Nephron progenitor cell (in vitro differentiated cells): ENCODE data around the gene CIITA.

Source experiments
- DNase-seq: peaks from one replicate; pipeline ENCODE4 v3.0.0; 2021
- H3K27ac Mint-ChIP-seq: 2 replicates; pipeline ENCODE4 v1.8.0; 2021; ENCODE audit warnings: mild to moderate bottlenecking, moderate library complexity, mixed read lengths
- H3K27me3 Mint-ChIP-seq: 2 replicates; pipeline ENCODE4 v1.8.0; 2021; ENCODE audit warnings: mild to moderate bottlenecking, low read depth, mixed read lengths; ENCODE audit not compliant: poor library complexity
- H3K36me3 Mint-ChIP-seq: 2 replicates; pipeline ENCODE4 v1.8.0; 2021; ENCODE audit warnings: low read depth, mixed read lengths
- H3K4me1 Mint-ChIP-seq: 2 replicates; pipeline ENCODE4 v1.8.0; 2021; ENCODE audit warnings: mixed read lengths
- H3K4me3 Mint-ChIP-seq: 2 replicates; pipeline ENCODE4 v1.8.0; 2021; ENCODE audit warnings: mild to moderate bottlenecking, moderate library complexity, mixed read lengths
- H3K9me3 Mint-ChIP-seq: 2 replicates; pipeline ENCODE4 v1.8.0; 2021; ENCODE audit warnings: mild to moderate bottlenecking, moderate library complexity, mixed read lengths
- TF ChIP-seq, protein P1 (sequence below): fragments of 200-600 bp; sonication (generic); IDR thresholded peaks from 2 replicates; pipeline ENCODE4 v1.5.0; 2021; ENCODE audit warnings: antibody characterized with exemption

CIITA gene

GRCh38 chr16:10879681-10880589 is 2.9 kb downstream of the CIITA start:
- no peak overlapping the region for H3K27ac Mint-ChIP-seq
- peaks cover 80% of the 10 kb centered on the region for H3K27me3 Mint-ChIP-seq
- H3K4me1 Mint-ChIP-seq = peaks cover 18% of the 10 kb centered on the region
- TF ChIP-seq, protein P1, sequence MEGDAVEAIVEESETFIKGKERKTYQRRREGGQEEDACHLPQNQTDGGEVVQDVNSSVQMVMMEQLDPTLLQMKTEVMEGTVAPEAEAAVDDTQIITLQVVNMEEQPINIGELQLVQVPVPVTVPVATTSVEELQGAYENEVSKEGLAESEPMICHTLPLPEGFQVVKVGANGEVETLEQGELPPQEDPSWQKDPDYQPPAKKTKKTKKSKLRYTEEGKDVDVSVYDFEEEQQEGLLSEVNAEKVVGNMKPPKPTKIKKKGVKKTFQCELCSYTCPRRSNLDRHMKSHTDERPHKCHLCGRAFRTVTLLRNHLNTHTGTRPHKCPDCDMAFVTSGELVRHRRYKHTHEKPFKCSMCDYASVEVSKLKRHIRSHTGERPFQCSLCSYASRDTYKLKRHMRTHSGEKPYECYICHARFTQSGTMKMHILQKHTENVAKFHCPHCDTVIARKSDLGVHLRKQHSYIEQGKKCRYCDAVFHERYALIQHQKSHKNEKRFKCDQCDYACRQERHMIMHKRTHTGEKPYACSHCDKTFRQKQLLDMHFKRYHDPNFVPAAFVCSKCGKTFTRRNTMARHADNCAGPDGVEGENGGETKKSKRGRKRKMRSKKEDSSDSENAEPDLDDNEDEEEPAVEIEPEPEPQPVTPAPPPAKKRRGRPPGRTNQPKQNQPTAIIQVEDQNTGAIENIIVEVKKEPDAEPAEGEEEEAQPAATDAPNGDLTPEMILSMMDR = no peak
- no peaks in the 10 kb centered on the region for H3K9me3 Mint-ChIP-seq
- no peak overlapping the region for H3K4me3 Mint-ChIP-seq
- H3K36me3 Mint-ChIP-seq = no peaks in the 10 kb centered on the region
- no peak for DNase-seq

GRCh38 chr16:10880594-10881452 is 3.8 kb downstream of the CIITA start:
- H3K4me3 Mint-ChIP-seq = no peak overlapping the region
- no peaks in the 10 kb centered on the region for H3K36me3 Mint-ChIP-seq
- TF ChIP-seq, protein P1 = no peak
- no peak overlapping the region for H3K27ac Mint-ChIP-seq
- H3K9me3 Mint-ChIP-seq = no peaks in the 10 kb centered on the region
- H3K27me3 Mint-ChIP-seq = peaks cover 80% of the 10 kb centered on the region
- DNase-seq = no peak
- peaks cover 18% of the 10 kb centered on the region for H3K4me1 Mint-ChIP-seq

DNA sequence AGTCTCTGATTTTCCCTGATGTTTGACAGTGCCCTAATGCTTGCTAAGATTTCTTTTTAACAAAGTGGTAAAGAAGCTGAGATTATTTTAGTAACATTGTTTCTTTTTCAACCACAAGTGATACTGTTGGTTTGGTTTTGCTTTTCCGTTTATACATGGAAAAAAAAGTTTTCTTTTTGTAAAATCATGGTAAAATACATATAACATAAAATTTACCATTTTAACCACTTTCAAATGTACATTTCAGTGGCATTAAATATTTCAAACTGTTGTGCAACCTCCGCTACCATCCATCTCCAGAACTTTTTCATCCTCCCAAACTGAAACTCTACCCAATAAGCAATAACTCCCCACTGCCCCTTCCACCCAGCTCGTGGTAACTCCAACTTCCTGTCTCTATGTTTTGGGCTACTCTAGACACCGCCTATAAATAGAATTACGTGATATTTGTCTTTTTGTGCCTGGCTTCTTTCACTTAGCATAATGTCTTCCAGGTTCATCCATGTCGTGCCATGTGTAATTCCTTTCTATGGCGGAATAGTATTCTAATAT is 4.6 kb downstream of the CIITA start:
- no peak for DNase-seq
- TF ChIP-seq, protein P1 = no peak
- Mint-ChIP-seq H3K27ac (no peak overlapping the region), H3K9me3 (no peaks in the 10 kb centered on the region), H3K27me3 (peaks cover 78% of the 10 kb centered on the region), H3K4me3 (no peak overlapping the region), H3K4me1 (peaks cover 18% of the 10 kb centered on the region), H3K36me3 (no peaks in the 10 kb centered on the region)

GRCh38 chr16:10883004-10883403 is 6.0 kb downstream of the CIITA start:
- peaks cover 75% of the 10 kb centered on the region for H3K27me3 Mint-ChIP-seq
- H3K4me1 Mint-ChIP-seq = peaks cover 18% of the 10 kb centered on the region

GRCh38 chr16:10885246-10885645 is 8.2 kb downstream of the CIITA start:
- DNase-seq = no peak
- no peak overlapping the region for H3K4me3 Mint-ChIP-seq
- TF ChIP-seq, protein P1 = no peak
- H3K27ac Mint-ChIP-seq = peak overlapping the region; percentile 3
- no peaks in the 10 kb centered on the region for H3K36me3 Mint-ChIP-seq
- H3K4me1 Mint-ChIP-seq = peaks cover 18% of the 10 kb centered on the region
- H3K9me3 Mint-ChIP-seq = no peaks in the 10 kb centered on the region
- H3K27me3 Mint-ChIP-seq = peaks cover 54% of the 10 kb centered on the region

More at GRCh38 chr16:10883004-10883403, 6.0 kb downstream of the CIITA start:
- H3K36me3 Mint-ChIP-seq = no peaks in the 10 kb centered on the region
- H3K9me3 Mint-ChIP-seq = no peaks in the 10 kb centered on the region
- no peak overlapping the region for H3K4me3 Mint-ChIP-seq
- no peak overlapping the region for H3K27ac Mint-ChIP-seq
- DNase-seq = peak; percentile 23
- TF ChIP-seq, protein P1 = no peak
